Measurements from ENCODE around the gene WNT16.

WNT16 gene

GRCh38 chr7:121351682-121352081 lies 22.9 kb downstream of the WNT16 start:
- DNase-seq: no peak

GRCh38 chr7:121352323-121352722 lies 23.5 kb downstream of the WNT16 start:
- DNase-seq: no peak

GRCh38 chr7:121355574-121355973 lies 26.8 kb downstream of the WNT16 start:
- no peak for DNase-seq

GRCh38 chr7:121360564-121360963 lies 31.8 kb downstream of the WNT16 start:
- DNase-seq: no peak

GRCh38 chr7:121366852-121367431 lies 38.1 kb downstream of the WNT16 start:
- peak; percentile 46 for DNase-seq

- DNase-seq: no peak
Measured at GRCh38 chr7:121369462-121369861, 40.7 kb downstream of the WNT16 start.

- DNase-seq: no peak
Measured at GRCh38 chr7:121371367-121371766, 42.6 kb downstream of the WNT16 start.

- DNase-seq: no peak
Measured at GRCh38 chr7:121371883-121372282, 43.1 kb downstream of the WNT16 start.

- no peak for DNase-seq
Measured at GRCh38 chr7:121372376-121373010, 43.7 kb downstream of the WNT16 start.

- no peak for DNase-seq
Measured at GRCh38 chr7:121373177-121373576, 44.4 kb downstream of the WNT16 start.

- no peak for DNase-seq
Measured at GRCh38 chr7:121376979-121377378, 48.2 kb downstream of the WNT16 start.

GRCh38 chr7:121379930-121380329 lies 51.1 kb downstream of the WNT16 start:
- no peak for DNase-seq

- DNase-seq: no peak
Measured at GRCh38 chr7:121382473-121382872, 53.7 kb downstream of the WNT16 start.

- DNase-seq: no peak
Measured at GRCh38 chr7:121383235-121383910, 54.6 kb downstream of the WNT16 start.

- DNase-seq: no peak
Measured at GRCh38 chr7:121384265-121384664, 55.5 kb downstream of the WNT16 start.

- DNase-seq: no peak
Measured at GRCh38 chr7:121385056-121385799, 56.4 kb downstream of the WNT16 start.

GRCh38 chr7:121385800-121386179 lies 57.0 kb downstream of the WNT16 start:
- peak; percentile 69 for DNase-seq

GRCh38 chr7:121388950-121389349 lies 60.1 kb downstream of the WNT16 start:
- DNase-seq: no peak

GRCh38 chr7:121390109-121390508 lies 61.3 kb downstream of the WNT16 start:
- DNase-seq: no peak

GRCh38 chr7:121390617-121391016 lies 61.8 kb downstream of the WNT16 start:
- DNase-seq: no peak
